Panc1 (cell line): ENCODE measurements around the gene GKAP1. TPM values are rescaled to one million over a fixed set of nuclear protein-coding genes. Genes with fewer than 3 reads are reported as not detected.
A peak's percentile ranks its signal among the peaks of the same experiment; 100 is the strongest.
"Not testable (repeated sequence)": the region's sequence is repeated elsewhere in the genome, so short reads cannot be mapped to it uniquely, and the experiment has no call there.

Experiments used
- ATAC-seq: fragments of 200-7000 bp; cut with Tn5 transposase; 2 replicates; pipeline ENCODE4 v1.9.1; 2020; ENCODE audit warnings: mild to moderate bottlenecking, moderate library complexity
- Bru-seq: library from RNA; stranded (reverse); fragments of 400-500 nt; gene quantifications from one replicate; lab custom pipeline; 2021; lab: Mats Ljungman, UMichigan
- BruChase-seq, 2 experiments: library from RNA; stranded (reverse); fragments of 400-500 nt; gene quantifications; one replicate each; lab custom pipeline; 2021; lab: Mats Ljungman, UMichigan
- BruUV-seq: library from RNA; stranded (reverse); fragments of 400-500 nt; replicated peaks from 2 replicates; lab custom pipeline; 2021; lab: Mats Ljungman, UMichigan
- CTCF ChIA-PET: fragments of 300-600 bp; sonication (Branson Sonifier 250); formaldehyde crosslinking; loops from one replicate; lab custom pipeline; 2022; ENCODE audit warnings: antibody characterized with exemption; lab: Charles Lee
- POLR2A ChIA-PET: fragments of 300-600 bp; sonication (Branson Sonifier 250); formaldehyde crosslinking; loops from one replicate; lab custom pipeline; 2022; ENCODE audit warnings: antibody characterized with exemption; lab: Charles Lee
- DNase-seq: peaks from one replicate; pipeline ENCODE4 v3.0.0-alpha.2; 2010; ENCODE audit warnings: low read depth, low spot score
- H3K27ac ChIP-seq: 2 replicates; pipeline ENCODE4 v1.5.1; 2011; ENCODE audit warnings: mild to moderate bottlenecking, low read length, inconsistent platforms
- H3K27me3 ChIP-seq: fragments of 200-500 bp; sonication (Bioruptor generic); 2 replicates; pipeline ENCODE4 v1.6.0; 2014; ENCODE audit warnings: low read length, inconsistent platforms; ENCODE audit not compliant: control insufficient read depth, insufficient read depth
- H3K36me3 ChIP-seq: fragments of 200-500 bp; sonication (Bioruptor generic); 2 replicates; pipeline ENCODE4 v1.5.1; 2014; ENCODE audit warnings: inconsistent platforms, mild to moderate bottlenecking, low read length, moderate library complexity; ENCODE audit not compliant: control insufficient read depth, insufficient read depth
- H3K4me1 ChIP-seq: 2 replicates; pipeline ENCODE4 v1.5.1; 2011; ENCODE audit warnings: inconsistent platforms, mild to moderate bottlenecking, low read length, moderate library complexity; ENCODE audit not compliant: control insufficient read depth, insufficient read depth
- H3K4me3 ChIP-seq, 2 experiments: 2 replicates each; pipeline ENCODE4 v1.5.1; 2011 to 2012; ENCODE audit warnings: low read depth in 2 of 2, low read length in 2 of 2, mild to moderate bottlenecking in 2 of 2, inconsistent platforms in 1 of 2, moderate library complexity in 1 of 2
- H3K9me3 ChIP-seq: fragments of 200-500 bp; sonication (Bioruptor generic); 2 replicates; pipeline ENCODE4 v1.5.1; 2014; ENCODE audit warnings: low read depth, mild to moderate bottlenecking, inconsistent platforms, low read length, moderate library complexity; ENCODE audit not compliant: control insufficient read depth, insufficient read depth
- in situ Hi-C: cut with HindIII; loops from 2 replicates; pipeline ENCODE4 v1.10.0; 2016; ENCODE audit warnings: low sequenced_read_pairs, low pct_unique_long_range_greater_than_20kb
- intact Hi-C: fragments of 100-400 bp; cut with micrococcal nuclease; formaldehyde crosslinking; loops from one replicate; pipeline ENCODE4 v1.10.0; 2022; ENCODE audit not compliant: unreplicated experiment
- long read RNA-seq: library from polyadenylated mRNA; unstranded; transcript quantifications from one replicate; pipeline ENCODE4 v2.0.0, GENCODE V29; 2021; ENCODE audit not compliant: unreplicated experiment
- polyA plus RNA-seq: library from polyadenylated mRNA; unstranded; fragments of >200 nt; gene quantifications from one replicate; pipeline ENCODE4 v1.2.1, GENCODE V29; 2012; ENCODE audit warnings: missing spikeins; ENCODE audit not compliant: insufficient read length
- total RNA-seq: library from RNA; stranded (reverse); gene quantifications from one replicate; pipeline ENCODE4 v1.2.1, GENCODE V29; 2021; ENCODE audit not compliant: unreplicated experiment
- TF ChIP-seq, protein P1 (sequence below): fragments of 450-650 bp; IDR thresholded peaks from 2 replicates; pipeline ENCODE4 v1.5.1; 2017; ENCODE audit warnings: mild to moderate bottlenecking

The GKAP1 gene
- total RNA-seq (5.2 TPM), Bru-seq, nascent RNA (percentile 56 among the genes with signal in this experiment), BruChase-seq, experiment 1, labeled RNA remaining after a 2-hour chase (percentile 50 among the genes with signal in this experiment), BruChase-seq, experiment 2, labeled RNA remaining after a 6-hour chase (percentile 46 among the genes with signal in this experiment)
- 3.7 TPM for polyA plus RNA-seq
- long read RNA-seq, partial matches to known transcripts = 6 of 10 reads
- long read RNA-seq, other reads (novel, unspliced or antisense) = 2 of 10 reads

DNA sequence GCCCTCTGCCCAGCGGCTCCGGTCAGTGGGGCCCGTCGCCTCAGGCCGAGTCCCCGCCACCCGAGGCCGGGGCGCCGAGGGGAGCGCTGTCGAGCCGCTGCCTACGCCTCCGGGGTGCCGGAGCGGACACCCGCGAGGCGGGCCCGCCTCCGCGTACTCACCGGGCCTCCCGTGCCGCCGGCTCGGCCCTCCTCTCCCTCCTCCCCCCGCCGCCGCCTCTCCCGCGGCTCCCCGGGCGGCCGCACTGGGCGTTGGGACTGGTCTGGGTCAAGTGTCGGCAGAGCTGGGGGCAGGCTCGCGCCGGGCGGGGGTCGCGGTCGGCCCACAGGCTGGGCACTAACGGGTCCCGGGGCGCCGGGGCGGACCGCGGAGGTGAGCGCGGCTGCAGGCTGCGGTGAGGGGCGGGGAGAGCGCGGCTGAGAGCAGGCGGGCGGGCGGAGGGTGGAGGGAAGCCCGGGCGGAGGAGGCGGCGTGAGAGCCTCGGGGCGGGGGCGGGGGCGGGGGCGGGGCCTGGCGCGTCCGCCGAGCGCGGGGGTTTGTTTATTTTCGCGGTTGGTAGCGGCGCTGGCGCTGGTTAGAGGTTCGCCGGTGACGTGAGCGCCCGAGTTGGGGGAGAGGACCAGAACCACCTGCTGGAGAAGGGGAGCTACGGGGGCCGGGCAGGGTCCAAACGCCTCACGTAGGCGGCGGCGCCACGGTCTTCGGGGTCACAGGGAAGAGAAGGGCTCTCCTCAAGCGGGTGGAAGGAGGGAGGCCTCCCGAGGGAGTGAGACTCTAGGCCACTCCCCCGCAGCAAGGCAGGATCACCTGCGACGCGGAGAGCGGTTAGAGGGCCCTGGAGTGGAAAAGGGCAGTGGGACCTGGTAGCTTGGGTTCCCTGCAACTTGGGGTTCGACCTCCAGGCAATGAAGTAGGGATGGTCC, at the start of gene GKAP1:
TSS of gene GKAP1 (minus strand) at position 414 of the 923 bp plus-strand sequence. CDS start 11,252 bp downstream, outside the sequence.
- Histone ChIP-seq H3K27ac (peak within 1 kb of the TSS; percentile 29; the same call in 1 of the 2 replicates), H3K4me3 (peak within 1 kb of the TSS; percentile 56 to 69)
- intact Hi-C loops, H3K27me3 ChIP-seq, H3K4me1 ChIP-seq, H3K36me3 ChIP-seq, POLR2A ChIA-PET, CTCF ChIA-PET, DNase-seq, BruUV-seq, H3K9me3 ChIP-seq, in situ Hi-C loops: not testable (repeated sequence)
- peak; percentile 95 for ATAC-seq

DNA sequence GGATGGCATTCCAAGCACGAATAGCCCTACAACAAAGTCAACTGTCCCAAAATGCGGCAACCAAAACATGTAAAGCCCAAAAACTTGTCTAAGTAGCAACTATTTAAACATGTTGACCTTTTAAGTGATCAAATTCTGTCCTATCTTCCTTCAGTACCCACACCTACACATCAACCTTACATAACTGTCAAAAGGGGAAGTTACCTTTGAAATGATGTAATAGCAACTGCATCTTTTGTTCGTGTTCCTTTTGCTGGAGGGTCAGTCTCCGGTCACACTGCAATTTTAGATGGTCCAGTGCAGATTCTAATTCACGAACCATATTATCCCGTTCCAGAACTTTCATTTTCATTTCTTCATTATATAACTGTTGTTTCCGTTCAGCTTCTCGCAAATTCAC, 32.3 kb upstream of the GKAP1 start:
- DNase-seq, H3K4me1 ChIP-seq, H3K27me3 ChIP-seq, H3K27ac ChIP-seq, CTCF ChIA-PET, H3K36me3 ChIP-seq, H3K4me3 ChIP-seq, in situ Hi-C loops, POLR2A ChIA-PET, BruUV-seq, H3K9me3 ChIP-seq, ATAC-seq, intact Hi-C loops: not testable (repeated sequence)

DNA sequence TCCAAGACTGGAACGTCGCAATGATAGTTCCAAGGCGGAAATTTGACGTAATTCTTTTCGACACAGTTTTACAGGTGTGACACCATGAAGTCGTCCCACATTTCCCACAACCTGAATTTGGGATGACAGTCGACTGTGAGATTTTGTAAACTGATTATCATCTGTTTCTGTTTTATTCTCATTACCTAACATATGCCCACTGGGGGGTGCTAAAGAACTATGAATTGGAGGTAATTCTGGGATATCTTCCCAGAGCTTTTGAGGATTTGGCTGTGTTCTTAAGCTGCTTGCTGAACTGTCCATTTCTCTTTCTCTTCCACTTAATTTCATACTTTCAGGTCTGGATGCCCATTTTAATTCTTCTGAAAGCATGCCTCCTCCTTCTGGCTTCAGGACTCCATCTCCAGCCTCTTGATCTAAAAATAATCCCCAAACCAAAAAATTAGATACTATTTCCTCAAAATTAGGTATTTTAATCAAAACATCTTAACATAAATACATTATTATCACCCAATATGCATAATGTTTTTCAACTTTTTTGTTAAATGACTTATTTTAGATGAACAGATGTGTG, 19.6 kb upstream of the GKAP1 start:
- H3K27ac ChIP-seq, H3K36me3 ChIP-seq, DNase-seq, H3K4me3 ChIP-seq, H3K9me3 ChIP-seq, H3K4me1 ChIP-seq, H3K27me3 ChIP-seq, in situ Hi-C loops, CTCF ChIA-PET, BruUV-seq, POLR2A ChIA-PET: not testable (repeated sequence)
- TF ChIP-seq, protein P1, sequence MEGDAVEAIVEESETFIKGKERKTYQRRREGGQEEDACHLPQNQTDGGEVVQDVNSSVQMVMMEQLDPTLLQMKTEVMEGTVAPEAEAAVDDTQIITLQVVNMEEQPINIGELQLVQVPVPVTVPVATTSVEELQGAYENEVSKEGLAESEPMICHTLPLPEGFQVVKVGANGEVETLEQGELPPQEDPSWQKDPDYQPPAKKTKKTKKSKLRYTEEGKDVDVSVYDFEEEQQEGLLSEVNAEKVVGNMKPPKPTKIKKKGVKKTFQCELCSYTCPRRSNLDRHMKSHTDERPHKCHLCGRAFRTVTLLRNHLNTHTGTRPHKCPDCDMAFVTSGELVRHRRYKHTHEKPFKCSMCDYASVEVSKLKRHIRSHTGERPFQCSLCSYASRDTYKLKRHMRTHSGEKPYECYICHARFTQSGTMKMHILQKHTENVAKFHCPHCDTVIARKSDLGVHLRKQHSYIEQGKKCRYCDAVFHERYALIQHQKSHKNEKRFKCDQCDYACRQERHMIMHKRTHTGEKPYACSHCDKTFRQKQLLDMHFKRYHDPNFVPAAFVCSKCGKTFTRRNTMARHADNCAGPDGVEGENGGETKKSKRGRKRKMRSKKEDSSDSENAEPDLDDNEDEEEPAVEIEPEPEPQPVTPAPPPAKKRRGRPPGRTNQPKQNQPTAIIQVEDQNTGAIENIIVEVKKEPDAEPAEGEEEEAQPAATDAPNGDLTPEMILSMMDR = peak; percentile 21; the same call in 1 of the 2 replicates
- intact Hi-C loops = loop anchor here (5.0 kb wide), 1 partner anchor 425 kb away; no protein-coding TSS in a partner anchor
- peak; percentile 75 for ATAC-seq

- BruUV-seq, H3K27me3 ChIP-seq, H3K4me3 ChIP-seq, H3K27ac ChIP-seq, ATAC-seq, in situ Hi-C loops, intact Hi-C loops, H3K4me1 ChIP-seq, DNase-seq, H3K36me3 ChIP-seq, CTCF ChIA-PET, H3K9me3 ChIP-seq: not testable (repeated sequence)
- POLR2A ChIA-PET = interaction anchor here (0.7 kb wide), 1 partner anchor 40 kb away, joined by 6 read pairs; no protein-coding TSS in a partner anchor
Measured at GRCh38 chr9:83830426-83831071, 13.0 kb upstream of the GKAP1 start.

GRCh38 chr9:83824986-83825623, 7.5 kb upstream of the GKAP1 start:
- H3K4me3 ChIP-seq, ATAC-seq, in situ Hi-C loops, CTCF ChIA-PET, DNase-seq, POLR2A ChIA-PET, BruUV-seq, H3K27ac ChIP-seq, H3K9me3 ChIP-seq, intact Hi-C loops, H3K27me3 ChIP-seq, H3K36me3 ChIP-seq, H3K4me1 ChIP-seq: not testable (repeated sequence)

- in situ Hi-C loops, DNase-seq, intact Hi-C loops, H3K27me3 ChIP-seq, H3K27ac ChIP-seq, ATAC-seq, BruUV-seq, H3K36me3 ChIP-seq, CTCF ChIA-PET, POLR2A ChIA-PET, H3K9me3 ChIP-seq, H3K4me1 ChIP-seq: not testable (repeated sequence)
- peak overlapping the region; percentile 56 to 69 for H3K4me3 ChIP-seq
Measured at GRCh38 chr9:83817011-83817355, 586 bp downstream of the GKAP1 start.
